ENCODE results near the gene TMCC2.

The TMCC2 gene

DNA sequence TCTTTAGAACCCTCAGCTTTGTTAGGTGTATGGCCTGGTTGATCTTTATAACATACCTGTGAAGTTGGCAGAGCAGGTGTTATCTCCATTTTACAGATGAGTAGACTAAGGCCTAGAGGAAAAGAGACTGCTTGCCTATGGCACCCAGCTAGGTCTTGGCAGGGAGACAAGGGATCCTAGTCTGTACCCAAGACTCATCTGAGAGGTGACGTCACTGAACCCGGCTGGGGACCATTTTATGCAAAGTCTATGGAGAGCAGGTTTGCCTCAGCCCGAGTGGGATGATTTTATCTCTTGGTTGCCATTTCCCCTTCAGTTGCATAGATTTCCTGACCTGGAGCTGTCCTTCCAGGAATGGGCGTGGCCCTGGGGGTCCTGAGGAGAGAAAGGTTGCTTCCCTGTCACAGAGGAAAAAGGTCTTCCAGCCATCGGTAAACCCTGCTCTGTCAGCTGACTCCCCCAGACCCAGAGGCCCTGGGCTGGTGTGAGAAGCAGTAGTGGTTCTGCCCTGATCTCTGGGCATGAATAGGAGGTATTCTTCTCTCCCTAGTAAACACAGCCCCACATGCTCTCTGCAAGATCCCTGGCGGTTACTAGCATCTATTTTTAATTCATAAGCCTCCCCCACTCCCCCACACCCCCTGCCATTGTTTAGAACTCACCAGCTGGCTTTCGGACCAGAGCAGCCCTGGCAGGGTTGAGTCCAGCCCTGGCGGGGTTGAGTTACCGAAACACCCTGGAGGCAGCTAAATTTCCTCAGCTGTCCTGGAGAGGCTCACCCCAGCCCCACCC, 19.6 kb downstream of the TMCC2 start:
- TF ChIP-seq ZBTB7A (IDR thresholded peaks at IDR 0.05; ENCODE audit: low read depth) (no peak), RAD21 (IDR thresholded peaks at IDR 0.05; ENCODE audit: low read depth) (no peak), TEAD4 (IDR thresholded peaks at IDR 0.05) (no peak), TAF1 (IDR thresholded peaks at IDR 0.05; ENCODE audit: low read depth) (no peak), CREB1 (IDR thresholded peaks at IDR 0.05; ENCODE audit: low read depth) (no peak), NFIC (IDR thresholded peaks at IDR 0.05) (no peak), TCF12 (IDR thresholded peaks at IDR 0.05; ENCODE audit: low read depth) (no peak), USF1 (IDR thresholded peaks at IDR 0.05) (no peak), YY1 (IDR thresholded peaks at IDR 0.05; ENCODE audit: low read depth) (no peak), FOXM1 (IDR thresholded peaks at IDR 0.05; ENCODE audit: borderline replicate concordance, low read depth) (no peak), EGR1 (IDR thresholded peaks at IDR 0.05) (no peak), CEBPB (IDR thresholded peaks at IDR 0.05) (no peak), EP300 (IDR thresholded peaks at IDR 0.05; ENCODE audit: borderline replicate concordance) (no peak)
- TF ChIP-seq, protein P1, sequence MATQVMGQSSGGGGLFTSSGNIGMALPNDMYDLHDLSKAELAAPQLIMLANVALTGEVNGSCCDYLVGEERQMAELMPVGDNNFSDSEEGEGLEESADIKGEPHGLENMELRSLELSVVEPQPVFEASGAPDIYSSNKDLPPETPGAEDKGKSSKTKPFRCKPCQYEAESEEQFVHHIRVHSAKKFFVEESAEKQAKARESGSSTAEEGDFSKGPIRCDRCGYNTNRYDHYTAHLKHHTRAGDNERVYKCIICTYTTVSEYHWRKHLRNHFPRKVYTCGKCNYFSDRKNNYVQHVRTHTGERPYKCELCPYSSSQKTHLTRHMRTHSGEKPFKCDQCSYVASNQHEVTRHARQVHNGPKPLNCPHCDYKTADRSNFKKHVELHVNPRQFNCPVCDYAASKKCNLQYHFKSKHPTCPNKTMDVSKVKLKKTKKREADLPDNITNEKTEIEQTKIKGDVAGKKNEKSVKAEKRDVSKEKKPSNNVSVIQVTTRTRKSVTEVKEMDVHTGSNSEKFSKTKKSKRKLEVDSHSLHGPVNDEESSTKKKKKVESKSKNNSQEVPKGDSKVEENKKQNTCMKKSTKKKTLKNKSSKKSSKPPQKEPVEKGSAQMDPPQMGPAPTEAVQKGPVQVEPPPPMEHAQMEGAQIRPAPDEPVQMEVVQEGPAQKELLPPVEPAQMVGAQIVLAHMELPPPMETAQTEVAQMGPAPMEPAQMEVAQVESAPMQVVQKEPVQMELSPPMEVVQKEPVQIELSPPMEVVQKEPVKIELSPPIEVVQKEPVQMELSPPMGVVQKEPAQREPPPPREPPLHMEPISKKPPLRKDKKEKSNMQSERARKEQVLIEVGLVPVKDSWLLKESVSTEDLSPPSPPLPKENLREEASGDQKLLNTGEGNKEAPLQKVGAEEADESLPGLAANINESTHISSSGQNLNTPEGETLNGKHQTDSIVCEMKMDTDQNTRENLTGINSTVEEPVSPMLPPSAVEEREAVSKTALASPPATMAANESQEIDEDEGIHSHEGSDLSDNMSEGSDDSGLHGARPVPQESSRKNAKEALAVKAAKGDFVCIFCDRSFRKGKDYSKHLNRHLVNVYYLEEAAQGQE (IDR thresholded peaks at IDR 0.05; ENCODE audit: low read depth), result no peak
- TF ChIP-seq, protein P2, sequence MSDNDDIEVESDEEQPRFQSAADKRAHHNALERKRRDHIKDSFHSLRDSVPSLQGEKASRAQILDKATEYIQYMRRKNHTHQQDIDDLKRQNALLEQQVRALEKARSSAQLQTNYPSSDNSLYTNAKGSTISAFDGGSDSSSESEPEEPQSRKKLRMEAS (IDR thresholded peaks at IDR 0.05), result no peak

DNA sequence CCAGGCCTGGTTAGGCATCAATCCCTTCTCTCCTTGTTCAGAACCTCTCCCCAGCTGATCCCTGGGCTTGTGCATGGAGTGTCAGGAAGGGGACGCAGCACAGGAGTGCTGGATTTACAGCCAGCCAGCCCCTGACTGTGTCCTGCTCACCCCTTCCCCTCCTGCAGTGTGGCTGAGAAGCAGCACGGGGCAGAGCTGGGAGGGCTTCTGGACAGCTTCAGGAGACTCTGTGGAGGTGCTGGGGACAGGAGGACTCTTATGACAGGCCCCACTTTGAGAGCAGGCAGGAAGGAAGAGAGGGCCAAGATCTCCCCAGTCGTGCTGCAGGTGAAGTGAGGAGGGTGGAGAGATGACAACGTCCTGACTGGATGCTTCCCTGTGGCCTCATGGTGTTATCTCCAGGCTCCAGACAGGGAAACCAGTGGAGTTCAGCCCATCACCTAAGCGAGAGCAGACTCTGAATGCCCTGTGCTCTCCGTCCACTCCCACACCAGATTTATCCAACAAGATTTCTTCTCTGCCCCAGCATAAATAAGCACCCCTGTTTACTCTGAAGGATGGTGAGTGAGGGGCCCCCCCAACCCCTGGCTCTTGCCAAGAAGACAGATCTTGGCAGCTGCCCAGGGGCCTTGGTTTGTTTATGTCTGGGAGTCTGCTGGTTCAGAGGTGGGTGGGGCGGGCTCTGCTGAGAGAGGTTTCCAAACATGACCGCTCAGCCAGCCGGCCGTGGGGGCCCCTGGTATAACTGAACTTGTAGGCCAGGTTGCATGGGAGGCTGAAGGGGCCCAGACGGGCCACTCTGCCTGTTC, 21.3 kb downstream of the TMCC2 start:
- TF ChIP-seq CEBPB (IDR thresholded peaks at IDR 0.05), result no peak
- no peak for TF ChIP-seq TAF1 (IDR thresholded peaks at IDR 0.05; ENCODE audit: low read depth)

- no peak for TF ChIP-seq EP300 (IDR thresholded peaks at IDR 0.05; ENCODE audit: borderline replicate concordance)
- no peak for TF ChIP-seq YY1 (IDR thresholded peaks at IDR 0.05; ENCODE audit: low read depth)
- no peak for TF ChIP-seq TCF12 (IDR thresholded peaks at IDR 0.05; ENCODE audit: low read depth)
- TF ChIP-seq EGR1 (IDR thresholded peaks at IDR 0.05), result no peak
- TF ChIP-seq, protein P2 (IDR thresholded peaks at IDR 0.05), result no peak
- no peak for TF ChIP-seq TAF1 (IDR thresholded peaks at IDR 0.05; ENCODE audit: low read depth)
- TF ChIP-seq, protein P1 (IDR thresholded peaks at IDR 0.05; ENCODE audit: low read depth), result no peak
- no peak for TF ChIP-seq RAD21 (IDR thresholded peaks at IDR 0.05; ENCODE audit: low read depth)
- TF ChIP-seq CREB1 (IDR thresholded peaks at IDR 0.05; ENCODE audit: low read depth), result no peak
- TF ChIP-seq ZBTB7A (IDR thresholded peaks at IDR 0.05; ENCODE audit: low read depth), result no peak
- no peak for TF ChIP-seq CEBPB (IDR thresholded peaks at IDR 0.05)
- TF ChIP-seq TEAD4 (IDR thresholded peaks at IDR 0.05), result no peak
- no peak for TF ChIP-seq USF1 (IDR thresholded peaks at IDR 0.05)
- no peak for TF ChIP-seq NFIC (IDR thresholded peaks at IDR 0.05)
- TF ChIP-seq FOXM1 (IDR thresholded peaks at IDR 0.05; ENCODE audit: borderline replicate concordance, low read depth), result no peak
Measured at GRCh38 chr1:205249651-205250050, 21.9 kb downstream of the TMCC2 start.

- TF ChIP-seq ZBTB7A (IDR thresholded peaks at IDR 0.05; ENCODE audit: low read depth), result no peak
- TF ChIP-seq, protein P1 (IDR thresholded peaks at IDR 0.05; ENCODE audit: low read depth), result no peak
- TF ChIP-seq YY1 (IDR thresholded peaks at IDR 0.05; ENCODE audit: low read depth), result no peak
- no peak for TF ChIP-seq CREB1 (IDR thresholded peaks at IDR 0.05; ENCODE audit: low read depth)
- no peak for TF ChIP-seq EP300 (IDR thresholded peaks at IDR 0.05; ENCODE audit: borderline replicate concordance)
- TF ChIP-seq TEAD4 (IDR thresholded peaks at IDR 0.05), result no peak
- TF ChIP-seq NFIC (IDR thresholded peaks at IDR 0.05), result no peak
- TF ChIP-seq, protein P2 (IDR thresholded peaks at IDR 0.05), result no peak
- no peak for TF ChIP-seq EGR1 (IDR thresholded peaks at IDR 0.05)
- no peak for TF ChIP-seq TCF12 (IDR thresholded peaks at IDR 0.05; ENCODE audit: low read depth)
Measured at GRCh38 chr1:205250699-205251098, 23.0 kb downstream of the TMCC2 start.

All from Ishikawa (cell line).